ENCODE results near the gene ST6GAL1. TPM values are rescaled to one million over a fixed set of nuclear protein-coding genes. Genes with fewer than 3 reads are reported as not detected.
"Not testable (repeated sequence)": the region's sequence is repeated elsewhere in the genome, so short reads cannot be mapped to it uniquely, and the experiment has no call there.

ST6GAL1 gene
- total RNA-seq, 1 donor from 2014 or later = 40.3 TPM

GRCh38 chr3:187046033-187046432, 115.7 kb downstream of the ST6GAL1 start:
- DNase-seq (ENCODE audit: low read depth) = no peak

DNA sequence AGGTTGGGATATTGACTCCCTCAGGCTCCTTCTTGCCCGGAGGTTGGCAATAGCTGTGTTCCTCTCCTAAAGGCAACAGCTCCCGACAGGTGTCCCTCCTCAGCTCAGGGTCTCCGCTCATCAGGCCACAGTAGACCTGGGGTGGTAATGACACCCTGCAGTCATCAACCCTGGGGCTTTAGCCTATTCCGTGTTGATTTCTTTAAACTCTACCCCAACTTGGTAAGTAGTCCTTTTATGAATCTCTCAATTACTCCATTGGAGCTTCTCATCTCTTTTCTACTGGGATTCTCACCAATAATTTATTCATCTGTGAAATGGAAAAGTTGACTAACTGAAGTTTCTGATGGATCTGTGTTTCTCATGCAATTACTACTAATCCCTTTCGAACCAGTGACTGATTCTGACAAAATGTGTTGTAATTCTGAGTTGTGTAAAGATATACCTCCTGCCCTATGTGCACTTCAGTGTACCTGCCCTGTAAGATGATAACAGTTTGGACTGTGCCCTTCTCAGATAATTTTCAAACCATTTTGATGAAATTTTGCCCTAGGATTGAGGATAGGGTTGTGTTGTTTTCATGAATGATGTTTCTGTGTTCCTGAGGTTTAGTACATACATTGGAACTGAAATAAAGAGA, 119.3 kb downstream of the ST6GAL1 start:
- DNase-seq (ENCODE audit: low read depth) = no peak

DNA sequence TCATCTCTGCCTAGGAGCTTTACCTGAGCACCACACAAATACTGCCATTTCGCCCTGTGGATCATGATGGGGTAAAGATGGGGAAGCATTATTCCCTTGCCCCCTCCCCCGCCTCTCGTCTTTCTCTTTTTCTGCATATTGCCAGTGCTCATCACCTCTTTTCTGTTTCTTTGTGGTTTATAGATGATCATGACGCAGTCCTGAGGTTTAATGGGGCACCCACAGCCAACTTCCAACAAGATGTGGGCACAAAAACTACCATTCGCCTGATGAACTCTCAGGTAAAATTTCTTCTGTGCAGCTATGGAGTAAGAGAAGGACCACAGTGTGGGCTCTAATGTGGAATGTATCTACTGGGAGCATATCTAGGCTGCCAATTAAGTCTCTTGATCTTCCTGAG, 120.7 kb downstream of the ST6GAL1 start:
- no peak for DNase-seq (ENCODE audit: low read depth)

DNA sequence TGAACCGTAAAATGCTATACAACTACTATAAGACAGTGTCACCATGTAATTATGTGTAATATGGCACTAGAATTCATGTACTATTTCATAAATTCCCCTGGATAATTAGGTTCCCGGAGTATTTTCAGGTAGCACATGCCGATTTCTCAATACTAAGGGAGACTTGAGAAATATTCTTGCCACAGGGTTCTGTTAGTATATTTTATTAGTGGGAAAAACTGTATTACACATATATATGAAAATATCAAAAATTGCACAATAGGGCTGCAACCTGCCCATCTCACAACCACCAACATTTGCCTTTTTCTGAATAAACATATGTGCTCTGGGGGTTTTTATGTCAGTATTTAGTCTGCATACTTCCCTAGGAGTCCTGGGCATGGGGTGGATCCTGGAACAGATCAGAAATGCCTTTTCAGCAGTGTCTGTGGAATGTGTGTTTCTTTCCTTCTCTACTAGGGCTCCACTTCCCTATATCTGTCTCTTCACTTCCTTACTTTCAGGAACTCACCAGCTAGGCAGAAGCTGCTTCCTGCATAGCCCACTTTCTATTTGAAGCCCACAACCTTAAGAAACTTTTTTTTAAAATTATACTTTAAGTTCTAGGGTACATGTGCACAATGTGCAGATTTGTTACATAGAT, 121.5 kb downstream of the ST6GAL1 start:
- DNase-seq (ENCODE audit: low read depth) = no peak

DNA sequence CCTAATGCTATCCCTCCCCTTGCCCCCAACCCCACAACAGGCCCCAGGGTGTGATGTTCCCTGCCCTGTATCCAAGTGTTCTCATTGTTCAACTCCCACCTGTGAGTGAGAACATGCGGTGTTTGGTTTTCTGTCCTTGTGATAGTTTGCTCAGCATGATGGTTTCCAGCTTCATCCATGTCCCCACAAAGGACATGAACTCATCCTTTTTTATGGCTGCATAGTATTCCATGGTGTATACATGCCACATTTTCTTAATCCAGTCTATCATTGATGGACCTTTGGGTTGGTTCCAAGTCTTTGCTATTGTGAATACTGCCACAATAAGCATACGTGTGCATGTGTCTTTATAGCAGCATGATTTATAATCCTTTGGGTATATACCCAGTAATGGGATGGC, 122.1 kb downstream of the ST6GAL1 start:
- not testable (repeated sequence) for DNase-seq (ENCODE audit: low read depth)

DNA sequence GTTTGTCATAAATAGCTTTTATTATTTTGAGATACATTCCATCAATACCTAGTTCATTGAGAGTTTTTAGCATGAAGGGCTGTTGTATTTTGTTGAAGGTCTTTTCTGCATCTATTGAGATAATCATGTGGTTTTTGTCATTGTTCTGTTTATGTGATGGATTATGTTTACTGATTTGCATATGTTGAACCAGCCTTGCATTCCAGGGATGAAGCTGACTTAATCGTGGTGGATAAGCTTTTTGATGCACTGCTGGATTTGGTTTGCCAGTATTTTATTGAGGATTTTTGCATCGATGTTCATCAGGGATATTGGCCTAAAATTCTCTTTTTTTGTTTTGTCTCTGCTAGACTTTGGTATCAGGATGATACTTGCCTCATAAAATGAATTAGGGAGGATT, 124.1 kb downstream of the ST6GAL1 start:
- DNase-seq (ENCODE audit: low read depth) = not testable (repeated sequence)

GRCh38 chr3:187057803-187058202, 127.5 kb downstream of the ST6GAL1 start:
- DNase-seq (ENCODE audit: low read depth) = not testable (repeated sequence)

DNA sequence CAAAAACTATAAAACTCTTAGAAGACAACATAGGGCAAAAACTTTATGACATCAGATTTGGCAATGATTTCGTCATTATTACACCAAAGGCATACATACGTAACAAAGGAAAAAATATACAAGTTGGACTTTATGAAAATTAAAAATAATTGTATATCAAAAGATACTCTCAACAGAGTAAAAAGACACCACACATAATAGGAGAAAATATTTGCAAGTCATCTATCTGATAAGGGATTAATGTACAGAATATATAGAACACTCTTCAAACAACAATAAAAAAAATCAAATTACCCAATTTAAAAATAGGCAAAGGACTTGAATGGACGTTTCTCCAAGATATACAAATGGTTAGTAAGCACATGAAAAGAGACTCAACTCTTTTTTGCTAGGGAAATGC, 131.4 kb downstream of the ST6GAL1 start:
- no peak for DNase-seq (ENCODE audit: low read depth)

DNA sequence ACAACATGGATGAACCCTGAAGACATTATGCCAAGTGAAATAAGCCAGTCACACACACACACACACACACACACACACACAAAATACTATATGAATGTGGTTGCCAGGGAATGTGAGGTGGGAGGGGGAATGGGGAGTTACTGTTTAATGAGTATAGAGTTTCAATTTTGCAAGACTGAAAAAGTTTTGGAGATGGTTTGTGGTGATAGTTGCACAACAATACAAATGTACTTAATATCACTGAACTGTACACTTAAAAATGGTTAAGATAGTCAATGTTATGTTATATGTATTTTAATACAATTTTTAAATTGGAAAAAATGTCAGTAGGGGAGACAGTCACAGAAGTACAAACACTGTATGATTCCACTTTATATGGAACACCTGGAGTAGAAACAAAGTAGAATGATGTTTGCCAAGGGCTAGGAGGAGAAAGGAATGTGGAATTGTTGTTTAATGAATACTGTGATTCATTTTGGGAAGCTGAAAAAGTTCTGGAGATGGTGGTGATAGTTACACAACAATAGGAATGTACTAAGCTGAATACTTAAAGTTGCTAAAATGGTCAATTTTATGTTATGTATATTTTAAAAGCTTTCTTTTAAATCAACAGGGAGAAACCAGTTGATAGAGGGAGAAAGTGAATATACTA, 132.3 kb downstream of the ST6GAL1 start:
- DNase-seq (ENCODE audit: low read depth) = peak; percentile 88

DNA sequence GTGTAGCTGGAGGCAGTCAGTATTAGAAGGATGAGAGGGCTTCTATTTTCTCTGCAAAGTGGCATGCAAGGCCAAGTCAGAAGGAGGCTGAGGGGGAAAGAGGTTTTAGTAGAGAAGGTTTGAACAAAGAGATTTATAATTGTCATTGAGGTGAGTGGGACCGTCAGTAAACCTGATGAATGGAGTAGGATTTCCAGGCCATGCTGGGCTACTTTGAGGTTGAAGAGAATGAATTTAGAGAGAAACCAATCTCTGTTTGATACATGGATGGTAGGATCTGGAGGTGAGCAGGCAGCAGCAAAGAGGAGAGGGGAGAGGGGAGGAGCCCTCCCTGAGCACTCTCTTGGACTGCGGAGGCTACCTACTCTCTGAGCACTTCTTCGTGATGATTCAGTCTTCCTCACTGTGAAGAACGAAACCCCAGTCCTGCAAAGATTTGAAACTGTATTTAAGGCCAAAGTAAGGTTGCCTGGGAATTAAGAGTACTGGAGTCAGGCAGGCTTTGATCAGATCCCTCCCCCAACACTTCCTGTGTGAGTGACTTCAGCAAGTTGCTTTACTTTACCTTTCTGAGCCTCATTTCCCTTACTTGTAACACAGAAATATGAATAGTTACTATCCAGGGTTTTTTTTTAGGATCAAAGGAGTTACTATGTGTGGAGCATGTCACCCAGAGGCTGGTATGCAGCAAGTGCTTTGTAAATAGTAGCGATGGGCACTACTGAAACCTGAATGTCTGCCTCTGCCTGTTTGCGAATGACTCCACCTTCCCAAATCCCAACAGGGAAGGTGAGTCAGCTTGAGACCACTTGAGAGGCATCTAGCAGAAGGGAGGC, 133.2 kb downstream of the ST6GAL1 start:
- peak; percentile 47 for DNase-seq (ENCODE audit: low read depth)

DNA sequence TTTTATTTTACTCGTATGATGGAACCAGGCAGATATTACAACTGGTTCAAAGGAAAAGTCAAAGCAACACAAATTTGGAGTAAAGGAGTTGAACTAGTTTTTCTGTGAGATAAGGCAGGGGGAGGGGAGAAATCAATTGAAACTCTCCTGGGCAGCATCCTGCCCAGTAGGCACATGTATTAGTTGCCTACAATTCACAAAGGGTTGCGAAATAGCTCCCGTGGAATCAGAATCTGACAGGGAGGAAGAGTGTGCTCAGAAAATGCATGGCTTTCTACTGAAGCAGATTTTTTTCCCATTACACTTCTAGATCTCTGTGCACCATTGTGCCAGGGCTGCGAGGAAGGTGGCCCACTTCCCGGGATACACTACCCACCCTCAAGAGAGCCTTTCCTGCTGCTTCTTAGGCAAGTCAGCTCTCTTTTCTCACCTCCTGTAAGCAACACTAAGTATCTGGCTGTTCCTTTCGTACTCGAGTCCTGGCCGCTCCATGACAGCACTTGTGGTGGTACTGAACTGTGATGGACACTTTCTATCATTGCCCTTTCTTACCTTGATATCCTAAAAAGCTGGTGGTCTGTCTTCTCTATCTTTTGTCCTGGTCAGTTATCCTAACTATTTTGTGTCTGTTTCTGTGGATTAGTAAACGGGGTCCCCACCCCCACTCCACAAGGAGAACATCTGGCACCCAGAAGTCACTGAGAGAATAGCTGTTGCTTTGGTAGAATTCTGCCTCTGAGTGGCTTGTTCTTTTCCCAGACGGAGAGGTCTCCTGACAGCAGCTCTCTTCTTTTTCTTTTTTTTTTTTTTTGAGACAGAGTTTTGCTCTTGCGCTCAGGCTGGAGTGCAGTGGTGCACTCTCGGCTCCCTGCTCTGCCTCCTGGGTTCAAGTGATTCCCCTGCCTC, 134.1 kb downstream of the ST6GAL1 start:
- DNase-seq (ENCODE audit: low read depth) = peak; percentile 77

- peak; percentile 66 for DNase-seq (ENCODE audit: low read depth)
Observed at GRCh38 chr3:187066228-187066995, 136.1 kb downstream of the ST6GAL1 start.

DNA sequence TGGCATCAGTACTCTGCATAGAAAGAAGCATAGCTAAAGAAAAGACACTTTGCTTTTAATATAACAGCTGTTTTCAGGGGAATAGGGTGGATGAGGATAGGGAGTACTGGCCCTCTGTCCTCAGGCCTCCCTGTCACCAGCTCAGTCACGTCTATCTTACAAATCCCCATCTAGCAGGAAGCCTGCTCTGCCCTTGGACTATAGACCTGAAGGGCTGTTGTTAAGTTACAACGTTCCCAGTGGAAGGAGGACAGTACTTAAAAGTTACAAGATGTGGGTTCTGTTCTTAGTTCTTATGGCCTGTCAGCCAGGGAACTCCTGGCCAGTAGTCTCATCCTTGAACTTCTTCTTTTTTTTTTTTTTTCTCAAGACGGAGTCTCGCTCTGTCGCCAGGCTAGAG, 138.5 kb downstream of the ST6GAL1 start:
- no peak for DNase-seq (ENCODE audit: low read depth)

DNA sequence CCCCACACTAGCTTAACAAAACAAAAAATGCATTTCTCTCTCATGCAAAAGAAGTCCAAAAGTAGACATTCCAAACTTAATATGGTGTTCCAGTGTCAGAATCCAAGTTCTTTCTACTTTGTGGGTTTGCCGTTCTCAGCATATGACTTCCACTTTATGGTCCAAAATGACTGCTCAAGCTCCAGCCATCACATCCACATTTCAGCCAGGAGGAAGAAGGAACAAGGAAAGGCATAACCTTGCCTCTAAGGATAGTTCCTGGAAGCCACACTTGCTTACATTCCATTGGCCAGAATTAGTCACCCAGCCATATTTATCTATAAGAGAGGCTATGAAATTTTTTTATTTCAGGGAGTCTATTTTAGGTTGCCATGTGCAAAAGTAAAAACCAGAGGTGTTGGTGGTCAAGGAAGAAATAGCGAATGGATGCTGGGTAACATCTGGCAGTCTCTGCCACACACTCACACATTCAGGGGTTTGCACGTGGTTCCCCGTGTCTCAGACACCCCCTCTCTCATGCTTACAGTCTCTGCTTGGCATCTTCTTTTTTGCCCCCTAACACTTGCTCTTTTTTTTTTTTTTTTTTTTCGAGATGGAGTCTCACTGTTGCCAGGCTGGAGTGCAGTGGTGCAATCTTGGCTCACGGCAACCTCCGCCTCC, 139.7 kb downstream of the ST6GAL1 start:
- no peak for DNase-seq (ENCODE audit: low read depth)

GRCh38 chr3:187072102-187072501, 141.8 kb downstream of the ST6GAL1 start:
- no peak for DNase-seq (ENCODE audit: low read depth)

DNA sequence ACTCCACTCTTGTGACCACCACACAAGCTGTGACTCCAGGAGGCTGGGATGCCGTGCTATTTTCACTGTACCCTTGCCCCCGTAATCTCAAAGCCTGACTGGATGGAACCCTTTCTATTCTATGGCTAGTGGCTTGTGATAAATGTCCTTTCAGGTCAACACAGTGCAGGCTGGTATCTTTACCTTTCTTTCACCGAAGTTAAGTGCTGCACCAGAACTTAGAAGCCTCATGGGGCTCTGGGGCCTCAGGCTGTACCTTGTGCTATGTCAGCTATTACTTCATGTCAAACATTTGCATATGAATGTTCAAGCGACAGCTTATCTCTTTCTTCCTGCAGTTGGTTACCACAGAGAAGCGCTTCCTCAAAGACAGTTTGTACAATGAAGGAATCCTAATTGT, 142.2 kb downstream of the ST6GAL1 start:
- DNase-seq (ENCODE audit: low read depth) = no peak

DNA sequence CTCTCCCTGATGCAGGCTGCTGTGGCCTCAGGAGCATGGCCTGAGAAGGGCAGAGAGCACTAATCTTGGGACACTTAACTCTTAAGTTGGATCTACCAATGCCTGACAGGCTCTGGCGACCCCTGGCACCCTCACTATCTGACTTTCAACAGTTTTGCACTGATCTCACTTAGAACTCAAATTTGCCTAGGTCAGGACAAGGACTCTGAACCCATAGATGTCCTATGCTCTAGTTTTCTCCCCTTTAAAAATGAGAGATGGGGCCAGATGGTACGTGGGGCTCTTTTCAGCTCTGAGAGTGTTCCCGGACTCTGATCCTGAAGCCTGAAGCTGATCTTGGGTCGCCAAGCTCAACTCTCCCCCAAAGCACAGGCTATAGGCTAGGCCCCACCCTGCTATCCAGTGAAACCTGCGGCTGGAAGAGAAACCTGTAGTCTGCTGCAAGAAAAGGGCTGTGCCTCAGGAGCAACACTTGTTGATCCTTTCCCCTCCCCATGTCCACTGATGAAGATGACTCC, 143.3 kb downstream of the ST6GAL1 start:
- no peak for DNase-seq (ENCODE audit: low read depth)

DNA sequence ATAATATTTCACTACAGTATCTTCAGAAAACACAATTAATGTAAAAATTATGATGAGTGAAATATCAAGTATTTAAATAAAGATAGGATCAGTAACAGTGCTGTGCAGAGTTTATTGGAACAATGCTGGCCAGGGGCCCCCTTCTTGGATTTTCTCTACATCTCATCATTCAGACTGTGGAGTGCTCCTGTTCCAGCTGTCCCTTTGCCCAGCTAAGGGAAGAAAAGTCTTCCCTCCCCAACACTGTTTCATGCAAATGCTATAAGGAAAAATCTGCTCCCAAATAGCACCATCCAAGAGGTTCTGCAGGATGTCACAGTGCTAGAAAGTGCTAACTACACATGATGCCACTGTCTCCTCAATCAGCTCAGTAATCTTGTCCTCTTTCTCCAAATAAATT, 144.5 kb downstream of the ST6GAL1 start:
- no peak for DNase-seq (ENCODE audit: low read depth)

GRCh38 chr3:187076297-187076696, 146.0 kb downstream of the ST6GAL1 start:
- DNase-seq (ENCODE audit: low read depth) = no peak

DNA sequence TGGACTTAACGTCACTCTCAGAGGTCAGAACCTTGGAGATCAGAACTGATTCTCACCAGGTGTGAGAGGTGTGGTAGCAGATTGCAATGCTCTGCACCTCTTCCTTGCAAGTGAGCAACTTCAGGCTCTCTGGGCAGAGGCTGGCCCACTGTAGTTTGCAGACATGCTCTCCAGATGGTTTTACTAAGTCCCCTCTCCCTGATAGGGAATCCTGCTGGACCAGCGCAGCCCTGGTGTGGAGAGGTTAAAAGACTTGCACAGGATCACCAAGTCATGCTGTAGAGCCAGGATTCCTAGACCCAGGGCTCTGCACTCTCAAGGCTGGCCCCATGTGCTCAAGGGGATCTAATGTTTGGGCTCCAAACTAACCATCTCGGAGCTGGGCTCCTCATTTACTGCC, 146.8 kb downstream of the ST6GAL1 start:
- no peak for DNase-seq (ENCODE audit: low read depth)
